Endothelial cell (in vitro differentiated cells): ENCODE data around the gene TRPC1. TPM values are rescaled to one million over a fixed set of nuclear protein-coding genes. Genes with fewer than 3 reads are reported as not detected.

Source experiments
- DNase-seq: peaks from one replicate; pipeline ENCODE4 v3.0.0; 2021; ENCODE audit warnings: low spot score
- H3K27ac Mint-ChIP-seq: one replicate; pipeline ENCODE4 v1.8.0; 2021; ENCODE audit warnings: mixed read lengths, inconsistent platforms; ENCODE audit not compliant: unreplicated experiment
- H3K27me3 Mint-ChIP-seq: one replicate; pipeline ENCODE4 v1.8.0; 2021; ENCODE audit warnings: mild to moderate bottlenecking, moderate library complexity, mixed read lengths, inconsistent platforms; ENCODE audit not compliant: unreplicated experiment
- H3K36me3 Mint-ChIP-seq: one replicate; pipeline ENCODE4 v1.8.0; 2021; ENCODE audit warnings: mild to moderate bottlenecking, low read depth, mixed read lengths, inconsistent platforms; ENCODE audit not compliant: unreplicated experiment
- H3K4me1 Mint-ChIP-seq: one replicate; pipeline ENCODE4 v1.8.0; 2021; ENCODE audit warnings: mild to moderate bottlenecking, mixed read lengths, inconsistent platforms; ENCODE audit not compliant: unreplicated experiment
- H3K4me3 Mint-ChIP-seq: one replicate; pipeline ENCODE4 v1.8.0; 2021; ENCODE audit warnings: mild to moderate bottlenecking, mixed read lengths, inconsistent platforms; ENCODE audit not compliant: unreplicated experiment
- H3K9me3 Mint-ChIP-seq: one replicate; pipeline ENCODE4 v1.8.0; 2021; ENCODE audit warnings: mixed read lengths, inconsistent platforms; ENCODE audit not compliant: unreplicated experiment
- long read RNA-seq: library from polyadenylated mRNA; unstranded; transcript quantifications from one replicate; pipeline ENCODE4 v2.0.0, GENCODE V29; 2020; ENCODE audit not compliant: unreplicated experiment
- total RNA-seq: library from RNA; stranded (reverse); fragmentation: NEBNext Ultra II Directional; extraction: Animal tissue kit (Norgen Biotek cat#: 25700); gene quantifications from one replicate; pipeline ENCODE4 v1.2.1, GENCODE V29; 2021; ENCODE audit not compliant: unreplicated experiment
- TF ChIP-seq, protein P1 (sequence below): fragments of 200-600 bp; sonication (generic); IDR thresholded peaks from one replicate; pipeline ENCODE4 v1.5.0; 2021; ENCODE audit warnings: antibody characterized with exemption; ENCODE audit not compliant: unreplicated experiment

Gene TRPC1
- 19.0 TPM for total RNA-seq
- long read RNA-seq, partial matches to known transcripts, result 0 of 1 reads
- long read RNA-seq, other reads (novel, unspliced or antisense), result 1 of 1 reads

GRCh38 chr3:142723968-142724681, at the start of gene TRPC1:
TSS of gene TRPC1 (plus strand) at chr3:142724034. CDS start at chr3:142724560, 526 bp downstream.
- DNase-seq, result peak; percentile 74
- peak within 1 kb of the TSS; percentile 88 for H3K27ac Mint-ChIP-seq
- TF ChIP-seq, protein P1, sequence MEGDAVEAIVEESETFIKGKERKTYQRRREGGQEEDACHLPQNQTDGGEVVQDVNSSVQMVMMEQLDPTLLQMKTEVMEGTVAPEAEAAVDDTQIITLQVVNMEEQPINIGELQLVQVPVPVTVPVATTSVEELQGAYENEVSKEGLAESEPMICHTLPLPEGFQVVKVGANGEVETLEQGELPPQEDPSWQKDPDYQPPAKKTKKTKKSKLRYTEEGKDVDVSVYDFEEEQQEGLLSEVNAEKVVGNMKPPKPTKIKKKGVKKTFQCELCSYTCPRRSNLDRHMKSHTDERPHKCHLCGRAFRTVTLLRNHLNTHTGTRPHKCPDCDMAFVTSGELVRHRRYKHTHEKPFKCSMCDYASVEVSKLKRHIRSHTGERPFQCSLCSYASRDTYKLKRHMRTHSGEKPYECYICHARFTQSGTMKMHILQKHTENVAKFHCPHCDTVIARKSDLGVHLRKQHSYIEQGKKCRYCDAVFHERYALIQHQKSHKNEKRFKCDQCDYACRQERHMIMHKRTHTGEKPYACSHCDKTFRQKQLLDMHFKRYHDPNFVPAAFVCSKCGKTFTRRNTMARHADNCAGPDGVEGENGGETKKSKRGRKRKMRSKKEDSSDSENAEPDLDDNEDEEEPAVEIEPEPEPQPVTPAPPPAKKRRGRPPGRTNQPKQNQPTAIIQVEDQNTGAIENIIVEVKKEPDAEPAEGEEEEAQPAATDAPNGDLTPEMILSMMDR, result no peak
- no peaks in the 10 kb centered on the region for H3K9me3 Mint-ChIP-seq
- H3K36me3 Mint-ChIP-seq, result peaks cover 4% of the 10 kb centered on the region
- peak within 1 kb of the TSS; percentile 94 for H3K4me3 Mint-ChIP-seq
- peaks cover 6% of the 10 kb centered on the region for H3K27me3 Mint-ChIP-seq
- H3K4me1 Mint-ChIP-seq, result peaks cover 7% of the 10 kb centered on the region

GRCh38 chr3:142676151-142676550, 47.7 kb upstream of the TRPC1 start:
- Mint-ChIP-seq H3K27ac (no peak overlapping the region), H3K4me3 (no peak overlapping the region), H3K27me3 (no peaks in the 10 kb centered on the region), H3K36me3 (no peaks in the 10 kb centered on the region), H3K9me3 (no peaks in the 10 kb centered on the region), H3K4me1 (no peaks in the 10 kb centered on the region)
- no peak for DNase-seq
- TF ChIP-seq, protein P1, result no peak

GRCh38 chr3:142680710-142681109, 43.1 kb upstream of the TRPC1 start:
- no peak overlapping the region for H3K27ac Mint-ChIP-seq
- H3K36me3 Mint-ChIP-seq, result no peaks in the 10 kb centered on the region
- H3K27me3 Mint-ChIP-seq, result no peaks in the 10 kb centered on the region
- TF ChIP-seq, protein P1, result no peak
- H3K4me1 Mint-ChIP-seq, result no peaks in the 10 kb centered on the region
- no peak for DNase-seq
- H3K9me3 Mint-ChIP-seq, result no peaks in the 10 kb centered on the region
- no peak overlapping the region for H3K4me3 Mint-ChIP-seq

GRCh38 chr3:142690613-142691012, 33.2 kb upstream of the TRPC1 start:
- no peaks in the 10 kb centered on the region for H3K27me3 Mint-ChIP-seq
- H3K36me3 Mint-ChIP-seq, result no peaks in the 10 kb centered on the region
- TF ChIP-seq, protein P1, result no peak
- no peak overlapping the region for H3K4me3 Mint-ChIP-seq
- H3K9me3 Mint-ChIP-seq, result no peaks in the 10 kb centered on the region
- DNase-seq, result no peak
- H3K27ac Mint-ChIP-seq, result no peak overlapping the region
- no peaks in the 10 kb centered on the region for H3K4me1 Mint-ChIP-seq

- no peak overlapping the region for H3K4me3 Mint-ChIP-seq
- H3K27me3 Mint-ChIP-seq, result no peaks in the 10 kb centered on the region
- no peaks in the 10 kb centered on the region for H3K4me1 Mint-ChIP-seq
- no peaks in the 10 kb centered on the region for H3K9me3 Mint-ChIP-seq
- TF ChIP-seq, protein P1, result no peak
- H3K36me3 Mint-ChIP-seq, result no peaks in the 10 kb centered on the region
- DNase-seq, result no peak
- H3K27ac Mint-ChIP-seq, result no peak overlapping the region
These were observed 32.3 kb upstream of the TRPC1 start for GRCh38 chr3:142691527-142691926.
